GM19395 (cell line): ENCODE measurements around the gene PECR.
A peak's percentile ranks its signal among the peaks of the same experiment; 100 is the strongest.
"Not testable (repeated sequence)": the region's sequence is repeated elsewhere in the genome, so short reads cannot be mapped to it uniquely, and the experiment has no call there.

Experiments used
- ATAC-seq: cut with Tn5 transposase; IDR thresholded peaks from one replicate; pipeline ENCODE4 v1.9.1; 2021; ENCODE audit warnings: mild to moderate bottlenecking, moderate library complexity; ENCODE audit not compliant: unreplicated experiment

PECR gene

GRCh38 chr2:216107320-216107719 is 25.7 kb upstream of the PECR start:
- no peak for ATAC-seq

- no peak for ATAC-seq
Observed at GRCh38 chr2:216104691-216105090, 23.1 kb upstream of the PECR start.

GRCh38 chr2:216103213-216103612 is 21.6 kb upstream of the PECR start:
- no peak for ATAC-seq

GRCh38 chr2:216101109-216101508 is 19.5 kb upstream of the PECR start:
- no peak for ATAC-seq

GRCh38 chr2:216098421-216099334 is 17.1 kb upstream of the PECR start:
- ATAC-seq: no peak

- ATAC-seq: no peak
Observed at GRCh38 chr2:216094701-216095100, 13.1 kb upstream of the PECR start.

- ATAC-seq: no peak
Observed at GRCh38 chr2:216092646-216093045, 11.0 kb upstream of the PECR start.

GRCh38 chr2:216090369-216090786 is 8.8 kb upstream of the PECR start:
- ATAC-seq: peak; percentile 79

GRCh38 chr2:216086207-216086893 is 4.7 kb upstream of the PECR start:
- no peak for ATAC-seq

- no peak for ATAC-seq
Observed at GRCh38 chr2:216084547-216084946, 2.9 kb upstream of the PECR start.

GRCh38 chr2:216083464-216084281 is 2.1 kb upstream of the PECR start:
- ATAC-seq: no peak

- no peak for ATAC-seq
Observed at GRCh38 chr2:216082805-216083204, 1.2 kb upstream of the PECR start.

- peak; percentile 25 for ATAC-seq
Observed at GRCh38 chr2:216082117-216082711, 605 bp upstream of the PECR start.

GRCh38 chr2:216081012-216081411 is 597 bp downstream of the PECR start:
- peak; percentile 14 for ATAC-seq

GRCh38 chr2:216080048-216080447 is 1.6 kb downstream of the PECR start:
- ATAC-seq: not testable (repeated sequence)

GRCh38 chr2:216078776-216079175 is 2.8 kb downstream of the PECR start:
- no peak for ATAC-seq

- ATAC-seq: no peak
Observed at GRCh38 chr2:216075510-216076485, 5.8 kb downstream of the PECR start.

GRCh38 chr2:216074794-216075193 is 6.8 kb downstream of the PECR start:
- ATAC-seq: no peak

GRCh38 chr2:216074380-216074779 is 7.2 kb downstream of the PECR start:
- ATAC-seq: no peak

GRCh38 chr2:216073773-216074172 is 7.8 kb downstream of the PECR start:
- ATAC-seq: no peak
